TTC549 (cell line): Measurements from ENCODE around the gene RUNX1.
"Not testable (repeated sequence)": the region's sequence is repeated elsewhere in the genome, so short reads cannot be mapped to it uniquely, and the experiment has no call there.

Experiments
- FAIRE-seq: peaks from 2 replicates; lab custom pipeline; 2012; peaks lifted over from hg19 to GRCh38; lab: Jason Lieb, UNC

Gene RUNX1

GRCh38 chr21:34968414-34969333 lies 80.4 kb downstream of the RUNX1 start:
- no peak for FAIRE-seq

GRCh38 chr21:34967509-34968289 lies 81.4 kb downstream of the RUNX1 start:
- FAIRE-seq = no peak

- not testable (repeated sequence) for FAIRE-seq
These were observed 82.2 kb downstream of the RUNX1 start for GRCh38 chr21:34966881-34967280.

- no peak for FAIRE-seq
These were observed 83.6 kb downstream of the RUNX1 start for GRCh38 chr21:34965200-34966174.

- FAIRE-seq = no peak
These were observed 86.4 kb downstream of the RUNX1 start for GRCh38 chr21:34962586-34963222.

GRCh38 chr21:34962136-34962535 lies 87.0 kb downstream of the RUNX1 start:
- FAIRE-seq = no peak

- no peak for FAIRE-seq
These were observed 88.4 kb downstream of the RUNX1 start for GRCh38 chr21:34960687-34961086.

- FAIRE-seq = no peak
These were observed 89.5 kb downstream of the RUNX1 start for GRCh38 chr21:34959607-34960006.

GRCh38 chr21:34958040-34958439 lies 91.1 kb downstream of the RUNX1 start:
- no peak for FAIRE-seq

GRCh38 chr21:34956416-34957316 lies 92.4 kb downstream of the RUNX1 start:
- no peak for FAIRE-seq

- FAIRE-seq = no peak
These were observed 95.2 kb downstream of the RUNX1 start for GRCh38 chr21:34953950-34954349.

GRCh38 chr21:34952701-34953100 lies 96.4 kb downstream of the RUNX1 start:
- no peak for FAIRE-seq

- not testable (repeated sequence) for FAIRE-seq
These were observed 97.2 kb downstream of the RUNX1 start for GRCh38 chr21:34951868-34952267.

- FAIRE-seq = no peak
These were observed 98.1 kb downstream of the RUNX1 start for GRCh38 chr21:34950980-34951379.

GRCh38 chr21:34949499-34949898 lies 99.6 kb downstream of the RUNX1 start:
- no peak for FAIRE-seq

GRCh38 chr21:34949030-34949429 lies 100.1 kb downstream of the RUNX1 start:
- FAIRE-seq = no peak

- no peak for FAIRE-seq
These were observed 100.9 kb downstream of the RUNX1 start for GRCh38 chr21:34948157-34948556.

- no peak for FAIRE-seq
These were observed 102.1 kb downstream of the RUNX1 start for GRCh38 chr21:34946916-34947534.

- FAIRE-seq = no peak
These were observed 102.7 kb downstream of the RUNX1 start for GRCh38 chr21:34946385-34946840.

- FAIRE-seq = no peak
These were observed 103.8 kb downstream of the RUNX1 start for GRCh38 chr21:34945288-34945687.
